Fibroblast of lung (primary cell): ENCODE data around the gene BATF3. TPM values are rescaled to one million over a fixed set of nuclear protein-coding genes. Genes with fewer than 3 reads are reported as not detected.
A peak's percentile ranks its signal among the peaks of the same experiment; 100 is the strongest.

Experiments used
- DNase-seq, 2 donors: peaks; one replicate each; pipeline versions ENCODE4 v3.0.0 to v3.0.0-alpha.2; 2010; ENCODE audit warnings: low read depth in 2 of 2
- H2AFZ ChIP-seq: 2 replicates; pipeline ENCODE4 v1.5.1; 2012; ENCODE audit warnings: low read length, control low read depth, inconsistent platforms
- H3K27ac ChIP-seq: 2 replicates; pipeline ENCODE4 v1.5.1; 2011; ENCODE audit warnings: low read length, control low read depth; ENCODE audit not compliant: insufficient read depth
- H3K27me3 ChIP-seq: 2 replicates; pipeline ENCODE4 v1.5.1; 2011; ENCODE audit warnings: mild to moderate bottlenecking, low read length; ENCODE audit not compliant: control insufficient read depth, insufficient read depth
- H3K36me3 ChIP-seq: 2 replicates; pipeline ENCODE4 v1.5.1; 2011; ENCODE audit warnings: low read length; ENCODE audit not compliant: control insufficient read depth, insufficient read depth
- H3K4me1 ChIP-seq: 2 replicates; pipeline ENCODE4 v1.5.1; 2011; ENCODE audit warnings: low read length; ENCODE audit not compliant: control insufficient read depth, insufficient read depth; ENCODE audit errors: extremely low read depth
- H3K4me2 ChIP-seq: 2 replicates; pipeline ENCODE4 v1.5.1; 2011; ENCODE audit warnings: low read length, control low read depth; ENCODE audit not compliant: insufficient read depth; ENCODE audit errors: extremely low read depth
- H3K4me3 ChIP-seq, 4 experiments: fragments of 200-600 bp in 1 of 4; sonication (generic) in 1 of 4; replicated peaks in 1 of 4; 2 replicates each; pipeline ENCODE4 v1.5.1; 2011 to 2016; ENCODE audit warnings: low read length in 4 of 4, low read depth in 3 of 4, mild to moderate bottlenecking in 3 of 4, control low read depth in 2 of 4, inconsistent platforms in 1 of 4, mixed read lengths in 1 of 4; ENCODE audit not compliant: insufficient read depth in 1 of 4; ENCODE audit errors: control extremely low read depth in 1 of 4
- H3K79me2 ChIP-seq: 2 replicates; pipeline ENCODE4 v1.5.1; 2012; ENCODE audit warnings: mild to moderate bottlenecking, low read length, inconsistent platforms; ENCODE audit not compliant: control insufficient read depth, insufficient read depth
- H3K9ac ChIP-seq: 2 replicates; pipeline ENCODE4 v1.5.1; 2011; ENCODE audit warnings: mild to moderate bottlenecking, low read length, control low read depth; ENCODE audit not compliant: insufficient read depth
- H3K9me3 ChIP-seq: 2 replicates; pipeline ENCODE4 v1.5.1; 2012; ENCODE audit warnings: low read depth, low read length; ENCODE audit not compliant: control insufficient read depth, insufficient read depth
- H4K20me1 ChIP-seq: 2 replicates; pipeline ENCODE4 v1.5.1; 2011; ENCODE audit warnings: low read length; ENCODE audit not compliant: control insufficient read depth, insufficient read depth; ENCODE audit errors: extremely low read depth
- CTCF ChIP-seq, 2 donors: IDR thresholded peaks in 1 of 2; conservative IDR thresholded peaks in 1 of 2; 1 replicate in 1 of 2; 2 replicates in 1 of 2; pipeline ENCODE4 v1.5.1; 2011 to 2012; ENCODE audit warnings: low read length in 2 of 2, control low read depth in 1 of 2, inconsistent platforms in 1 of 2, low read depth in 1 of 2, mild to moderate bottlenecking in 1 of 2
- EZH2 ChIP-seq: IDR thresholded peaks from 2 replicates; pipeline ENCODE4 v1.5.1; 2012; ENCODE audit warnings: low read length, control low read depth, mild to moderate bottlenecking; ENCODE audit errors: missing control alignments
- polyA plus RNA-seq, 2 donors: library from polyadenylated mRNA; depleted of rRNA in 1 of 2; stranded (reverse) in 1 of 2; unstranded in 1 of 2; fragments of >200 nt; gene quantifications; 2 replicates each; pipeline ENCODE4 v1.2.1, GENCODE V29; 2011 to 2012; ENCODE audit warnings: missing spikeins in 1 of 2
- total RNA-seq: library from RNA; depleted of rRNA; stranded (reverse); fragments of >200 nt; gene quantifications from 2 replicates; pipeline ENCODE4 v1.2.1, GENCODE V29; 2014

The BATF3 gene
- total and polyA plus RNA-seq, 2 donors (not counting 1 experiment from before 2014, with no cell fraction given) = 6.8 to 9.1 TPM

GRCh38 chr1:212692774-212693644 lies 6.6 kb downstream of the BATF3 start:
- no peak for TF ChIP-seq EZH2
- TF ChIP-seq CTCF (conservative IDR thresholded peaks at IDR 0.05 in 1 of 2, IDR thresholded peaks at IDR 0.05 in 1 of 2; ENCODE audit: low read depth in 1 of 2, low read length in 2 of 2) = no peak
- H2AFZ ChIP-seq = no peak overlapping the region
- no peaks in the 10 kb centered on the region for H3K79me2 ChIP-seq
- no peak overlapping the region for H3K27ac ChIP-seq
- no peak overlapping the region for H3K4me3 ChIP-seq
- H3K27me3 ChIP-seq = no peaks in the 10 kb centered on the region
- H3K4me2 ChIP-seq = no peak overlapping the region
- H3K9ac ChIP-seq = no peak overlapping the region
- H3K9me3 ChIP-seq = no peaks in the 10 kb centered on the region
- no peaks in the 10 kb centered on the region for H3K36me3 ChIP-seq
- H3K4me1 ChIP-seq = peaks cover 3% of the 10 kb centered on the region
- DNase-seq = peak; percentile 43 to 49
- no peaks in the 10 kb centered on the region for H4K20me1 ChIP-seq

GRCh38 chr1:212691561-212692071 lies 8.0 kb downstream of the BATF3 start:
- no peak overlapping the region for H3K4me2 ChIP-seq
- H3K27ac ChIP-seq = no peak overlapping the region
- H3K27me3 ChIP-seq = no peaks in the 10 kb centered on the region
- no peaks in the 10 kb centered on the region for H4K20me1 ChIP-seq
- no peak overlapping the region for H3K4me3 ChIP-seq
- H3K4me1 ChIP-seq = peaks cover 4% of the 10 kb centered on the region
- TF ChIP-seq EZH2 (no peak), CTCF (conservative IDR thresholded peaks at IDR 0.05 in 1 of 2, IDR thresholded peaks at IDR 0.05 in 1 of 2; ENCODE audit: low read depth in 1 of 2, low read length in 2 of 2) (no peak)
- no peak for DNase-seq
- no peaks in the 10 kb centered on the region for H3K36me3 ChIP-seq
- no peaks in the 10 kb centered on the region for H3K79me2 ChIP-seq
- H3K9me3 ChIP-seq = no peaks in the 10 kb centered on the region
- H3K9ac ChIP-seq = no peak overlapping the region
- H2AFZ ChIP-seq = no peak overlapping the region

- TF ChIP-seq CTCF (conservative IDR thresholded peaks at IDR 0.05 in 1 of 2, IDR thresholded peaks at IDR 0.05 in 1 of 2; ENCODE audit: low read depth in 1 of 2, low read length in 2 of 2) = no peak
- no peak for TF ChIP-seq EZH2
- Histone ChIP-seq H3K27ac (no peak overlapping the region), H4K20me1 (no peaks in the 10 kb centered on the region), H3K4me3 (no peak overlapping the region), H3K4me1 (peaks cover 4% of the 10 kb centered on the region), H3K9me3 (no peaks in the 10 kb centered on the region), H3K9ac (no peak overlapping the region), H3K79me2 (no peaks in the 10 kb centered on the region), H3K4me2 (no peak overlapping the region), H3K36me3 (peaks cover 1% of the 10 kb centered on the region), H3K27me3 (no peaks in the 10 kb centered on the region), H2AFZ (no peak overlapping the region)
- no peak for DNase-seq
These were observed 8.7 kb downstream of the BATF3 start for GRCh38 chr1:212690816-212691403.
